GM23338 (cell line): ENCODE results near the gene MCC. TPM values are rescaled to one million over a fixed set of nuclear protein-coding genes. Genes with fewer than 3 reads are reported as not detected.
A peak's percentile ranks its signal among the peaks of the same experiment; 100 is the strongest.

Experiments
- ATAC-seq: fragments of 200-7000 bp; cut with Tn5 transposase; 3 replicates; pipeline ENCODE4 v1.9.1; 2020
- DNase-seq: peaks from one replicate; pipeline ENCODE4 v3.0.0-alpha.2; 2015; ENCODE audit warnings: low spot score
- H2AFZ ChIP-seq: fragments of 200-600 bp; sonication (generic); 2 replicates; pipeline ENCODE4 v1.8.0; 2016; ENCODE audit warnings: antibody characterized with exemption, mild to moderate bottlenecking, moderate library complexity
- H3F3A ChIP-seq: fragments of 200-600 bp; sonication (generic); replicated peaks from 2 replicates; pipeline ENCODE4 v1.8.0; 2017; ENCODE audit warnings: antibody characterized with exemption, mixed run types, low read depth
- H3K27ac ChIP-seq: fragments of 200-600 bp; sonication (generic); 2 replicates; pipeline ENCODE4 v1.6.1; 2016; ENCODE audit warnings: low read depth
- H3K27me3 ChIP-seq: fragments of 200-600 bp; sonication (generic); 2 replicates; pipeline ENCODE4 v1.8.0; 2016; ENCODE audit warnings: mild to moderate bottlenecking, mixed run types, moderate library complexity; ENCODE audit not compliant: insufficient read depth
- H3K36me3 ChIP-seq: fragments of 200-600 bp; sonication (generic); 2 replicates; pipeline ENCODE4 v1.8.0; 2016; ENCODE audit warnings: mild to moderate bottlenecking; ENCODE audit not compliant: insufficient read depth
- H3K4me1 ChIP-seq: fragments of 200-600 bp; sonication (generic); 2 replicates; pipeline ENCODE4 v1.8.0; 2016; ENCODE audit warnings: mild to moderate bottlenecking, moderate library complexity; ENCODE audit not compliant: insufficient read depth
- H3K4me2 ChIP-seq: fragments of 200-600 bp; sonication (generic); 2 replicates; pipeline ENCODE4 v1.7.1; 2017; ENCODE audit warnings: mixed run types
- H3K4me3 ChIP-seq: fragments of 200-600 bp; sonication (generic); 2 replicates; pipeline ENCODE4 v1.6.1; 2016; ENCODE audit warnings: mixed run types
- H3K79me2 ChIP-seq: fragments of 200-600 bp; sonication (generic); replicated peaks from 2 replicates; pipeline ENCODE4 v1.8.0; 2017; ENCODE audit warnings: mild to moderate bottlenecking; ENCODE audit not compliant: insufficient read depth
- H3K9me2 ChIP-seq: fragments of 200-600 bp; sonication (generic); 2 replicates; pipeline ENCODE4 v1.8.0; 2017; ENCODE audit not compliant: insufficient read depth
- H4K20me1 ChIP-seq: fragments of 200-600 bp; sonication (generic); replicated peaks from 2 replicates; pipeline ENCODE4 v1.8.0; 2017; ENCODE audit warnings: mild to moderate bottlenecking; ENCODE audit not compliant: insufficient read depth
- H3K27ac Mint-ChIP-seq: 2 replicates; pipeline ENCODE4 v1.8.0; 2020; ENCODE audit warnings: inconsistent platforms, mild to moderate bottlenecking, moderate library complexity, mixed read lengths
- H3K27me3 Mint-ChIP-seq: 3 replicates; pipeline ENCODE4 v1.8.0; 2022; ENCODE audit warnings: low read depth, mild to moderate bottlenecking, moderate library complexity, mixed read lengths, inconsistent platforms; ENCODE audit not compliant: insufficient read depth, poor library complexity
- H3K36me3 Mint-ChIP-seq: 3 replicates; pipeline ENCODE4 v1.8.0; 2021; ENCODE audit warnings: low read depth, mild to moderate bottlenecking, inconsistent platforms, moderate library complexity, mixed read lengths
- H3K4me1 Mint-ChIP-seq: 3 replicates; pipeline ENCODE4 v1.8.0; 2020; ENCODE audit warnings: mild to moderate bottlenecking, inconsistent platforms, mixed read lengths
- H3K4me3 Mint-ChIP-seq: 3 replicates; pipeline ENCODE4 v1.8.0; 2021; ENCODE audit warnings: moderate library complexity, mild to moderate bottlenecking, inconsistent platforms, mixed read lengths
- H3K9me3 Mint-ChIP-seq: 3 replicates; pipeline ENCODE4 v1.8.0; 2020; ENCODE audit warnings: moderate library complexity, mild to moderate bottlenecking, inconsistent platforms, mixed read lengths
- CREB1 ChIP-seq: fragments of 250-450 bp; sonication (Bioruptor Pico); IDR thresholded peaks from 2 replicates; pipeline ENCODE4 v1.5.0; 2020; ENCODE audit warnings: low read depth, mild to moderate bottlenecking, moderate library complexity
- CTCF ChIP-seq, 2 experiments: fragments of 200-600 bp in 1 of 2; sonication (generic) in 1 of 2; conservative IDR thresholded peaks; 2 replicates each; pipeline versions ENCODE4 v1.5.1 to v1.6.1; 2016 to 2017; ENCODE audit warnings: antibody characterized with exemption in 2 of 2, low read depth in 2 of 2, mild to moderate bottlenecking in 2 of 2, moderate library complexity in 1 of 2
- ETS1 ChIP-seq: IDR thresholded peaks from 2 replicates; pipeline ENCODE4 v1.6.1; 2016; ENCODE audit warnings: antibody characterized with exemption
- EZH2 ChIP-seq: fragments of 200-600 bp; sonication (generic); IDR thresholded peaks from one replicate; pipeline ENCODE4 v1.8.0; 2017; ENCODE audit warnings: antibody characterized with exemption, mild to moderate bottlenecking, low read depth; ENCODE audit not compliant: unreplicated experiment
- EZH2phosphoT487 ChIP-seq: fragments of 200-600 bp; sonication (generic); IDR thresholded peaks from one replicate; pipeline ENCODE4 v1.8.1; 2018; ENCODE audit warnings: antibody characterized with exemption; ENCODE audit not compliant: unreplicated experiment
- JUNB ChIP-seq: IDR thresholded peaks from one replicate; pipeline ENCODE4 v1.6.1; 2016; ENCODE audit warnings: antibody characterized with exemption; ENCODE audit not compliant: unreplicated experiment
- NANOG ChIP-seq: IDR thresholded peaks from 2 replicates; pipeline ENCODE4 v1.6.1; 2016; ENCODE audit warnings: antibody characterized with exemption, borderline replicate concordance
- REST ChIP-seq: IDR thresholded peaks from one replicate; pipeline ENCODE4 v1.6.1; 2018; ENCODE audit warnings: antibody characterized with exemption; ENCODE audit not compliant: unreplicated experiment
- STAT1 ChIP-seq: IDR thresholded peaks from one replicate; pipeline ENCODE4 v1.6.1; 2016; ENCODE audit warnings: antibody characterized with exemption; ENCODE audit not compliant: unreplicated experiment
- ZNF114 ChIP-seq: fragments of 250-450 bp; sonication (Bioruptor Pico); IDR thresholded peaks from 2 replicates; pipeline ENCODE4 v1.5.0; 2020; ENCODE audit warnings: mild to moderate bottlenecking, moderate library complexity
- ZNF331 ChIP-seq: fragments of 250-450 bp; sonication (Bioruptor Pico); IDR thresholded peaks from 2 replicates; pipeline ENCODE4 v1.5.0; 2020; ENCODE audit warnings: low read depth, mild to moderate bottlenecking, moderate library complexity
- polyA plus RNA-seq: library from polyadenylated mRNA; unstranded; fragments of >200 nt; fragmentation: Nextera tagmentation; extraction: Ambion mirVana; gene quantifications from 2 replicates; pipeline ENCODE4 v1.2.1, GENCODE V29; 2016
- total RNA-seq: library from RNA; depleted of rRNA; stranded (reverse); fragments of >200 nt; shearing (Covaris generic); gene quantifications from 2 replicates; pipeline ENCODE4 v1.2.3, GENCODE V29; 2014

MCC gene
- total and polyA plus RNA-seq, 2 experiments from 2014 or later, result 3.8 to 10.1 TPM

GRCh38 chr5:113376640-113377039 is 111.6 kb downstream of the MCC start:
- Histone ChIP-seq H3K4me1 (peaks cover 5% of the 10 kb centered on the region; the same call in 1 of the 2 replicates), H3K27me3 (no peaks in the 10 kb centered on the region), H3F3A (no peaks in the 10 kb centered on the region), H2AFZ (no peak overlapping the region), H3K79me2 (no peaks in the 10 kb centered on the region), H3K36me3 (no peaks in the 10 kb centered on the region), H3K27ac (no peak overlapping the region), H3K9me2 (no peaks in the 10 kb centered on the region), H3K4me2 (no peak overlapping the region), H4K20me1 (no peaks in the 10 kb centered on the region), H3K4me3 (no peak overlapping the region)
- H3K36me3 Mint-ChIP-seq, result no peaks in the 10 kb centered on the region
- DNase-seq (peak; percentile 46), ATAC-seq (peak; percentile 57; the same call in 2 of the 3 replicates)
- H3K4me3 Mint-ChIP-seq, result no peak overlapping the region
- H3K9me3 Mint-ChIP-seq, result no peaks in the 10 kb centered on the region
- TF ChIP-seq NANOG (no peak), ETS1 (no peak), REST (no peak), STAT1 (no peak), EZH2 (no peak), ZNF114 (CRISPR knock-in tag) (no peak), JUNB (no peak), CTCF (conservative IDR thresholded peaks at IDR 0.05; ENCODE audit: low read depth in 2 of 2) (peak in 1 of 2 experiments; percentile 47; a peak in 2 of 4 replicates)
- H3K27ac Mint-ChIP-seq, result no peak overlapping the region
- H3K4me1 Mint-ChIP-seq, result 0 out of 3 replicates have a peak, but pooled peaks cover 6% of the 10 kb centered on the region
- H3K27me3 Mint-ChIP-seq, result peaks cover 2% of the 10 kb centered on the region

GRCh38 chr5:113375480-113376060 is 112.7 kb downstream of the MCC start:
- no peaks in the 10 kb centered on the region for H3K36me3 ChIP-seq
- DNase-seq (no peak), ATAC-seq (no peak)
- Mint-ChIP-seq H3K27ac (no peak overlapping the region), H3K4me3 (no peak overlapping the region), H3K4me1 (0 out of 3 replicates have a peak, but pooled peaks cover 6% of the 10 kb centered on the region), H3K27me3 (peaks cover under 1% of the 10 kb centered on the region), H3K36me3 (no peaks in the 10 kb centered on the region), H3K9me3 (no peaks in the 10 kb centered on the region)
- no peak overlapping the region for H3K4me3 ChIP-seq
- H3K27ac ChIP-seq, result no peak overlapping the region
- H4K20me1 ChIP-seq, result no peaks in the 10 kb centered on the region
- no peaks in the 10 kb centered on the region for H3K79me2 ChIP-seq
- peaks cover 5% of the 10 kb centered on the region; the same call in 1 of the 2 replicates for H3K4me1 ChIP-seq
- H3K27me3 ChIP-seq, result no peaks in the 10 kb centered on the region
- H3F3A ChIP-seq, result no peaks in the 10 kb centered on the region
- H2AFZ ChIP-seq, result no peak overlapping the region
- H3K4me2 ChIP-seq, result no peak overlapping the region
- no peaks in the 10 kb centered on the region for H3K9me2 ChIP-seq
- no peak for TF ChIP-seq ZNF331
- no peak for TF ChIP-seq EZH2phosphoT487
- TF ChIP-seq ETS1, result no peak
- TF ChIP-seq CTCF (conservative IDR thresholded peaks at IDR 0.05; ENCODE audit: low read depth in 2 of 2), result no peak
- TF ChIP-seq CREB1 (CRISPR knock-in tag), result no peak
- TF ChIP-seq JUNB, result no peak
